Mucosa of descending colon (tissue), 3 donors: ENCODE results near the gene COL13A1. TPM values are rescaled to one million over a fixed set of nuclear protein-coding genes. Genes with fewer than 3 reads are reported as not detected.

Experiments
- ATAC-seq: fragments of 200-7000 bp; cut with Tn5 transposase; one replicate; pipeline ENCODE4 v1.9.1; 2020; ENCODE audit warnings: mild to moderate bottlenecking, moderate library complexity
- DNase-seq, 3 donors: peaks; one replicate each; pipeline ENCODE4 v3.0.0-alpha.2; 2020
- H3K36me3 ChIP-seq: fragments of 200-600 bp; one replicate; pipeline ENCODE4 v1.8.0; 2021; ENCODE audit warnings: low read depth, mild to moderate bottlenecking
- H3K4me1 ChIP-seq: fragments of 200-600 bp; one replicate; pipeline ENCODE4 v1.8.0; 2021; ENCODE audit warnings: low read depth, mild to moderate bottlenecking
- H3K4me3 ChIP-seq: fragments of 200-600 bp; one replicate; pipeline ENCODE4 v1.8.0; 2021; ENCODE audit warnings: mild to moderate bottlenecking
- H3K9me3 ChIP-seq: fragments of 200-600 bp; one replicate; pipeline ENCODE4 v1.8.0; 2021; ENCODE audit warnings: mild to moderate bottlenecking
- intact Hi-C, 2 donors: fragments of 100-400 bp; cut with DNase I in 1 of 2; cut with micrococcal nuclease in 1 of 2; formaldehyde crosslinking; loops; one replicate each; pipeline versions ENCODE4 v1.11.0 to v1.11.1; 2022; cut with DNase I, micrococcal nuclease
- total RNA-seq, 3 donors: library from RNA; stranded (reverse); fragmentation: NEBNext Ultra II Directional in 2 of 3; extraction: Animal tissue kit (Norgen Biotek cat#: 25700) in 2 of 3; gene quantifications; one replicate each; pipeline versions ENCODE4 v1.2.1 to v1.2.4, GENCODE V29; 2021 to 2023
- TF ChIP-seq, protein P1 (sequence below): fragments of 200-600 bp; IDR thresholded peaks from one replicate; pipeline ENCODE4 v1.8.0; 2022; ENCODE audit warnings: antibody characterized with exemption, mild to moderate bottlenecking
- donor health status: DM: no; HTN: no; CAD: no; lungs with moderate emphysema.
- donor health status: DM: no; HTN: no; CAD: no.
- donor health status: DM: no; HTN: yes; CAD: no.

The COL13A1 gene
- total RNA-seq, 3 donors from 2014 or later, result 1.0 to 2.3 (median 1.0) TPM

GRCh38 chr10:69817078-69817581, 15.4 kb downstream of the COL13A1 start:
- Histone ChIP-seq H3K4me3 (no peak overlapping the region), H3K9me3 (no peaks in the 10 kb centered on the region), H3K36me3 (no peaks in the 10 kb centered on the region), H3K4me1 (no peaks in the 10 kb centered on the region)
- ATAC-seq (no peak), DNase-seq (peak in 1 of 3 donors; percentile 10)
- intact Hi-C loops, result no loop called here
- TF ChIP-seq, protein P1, sequence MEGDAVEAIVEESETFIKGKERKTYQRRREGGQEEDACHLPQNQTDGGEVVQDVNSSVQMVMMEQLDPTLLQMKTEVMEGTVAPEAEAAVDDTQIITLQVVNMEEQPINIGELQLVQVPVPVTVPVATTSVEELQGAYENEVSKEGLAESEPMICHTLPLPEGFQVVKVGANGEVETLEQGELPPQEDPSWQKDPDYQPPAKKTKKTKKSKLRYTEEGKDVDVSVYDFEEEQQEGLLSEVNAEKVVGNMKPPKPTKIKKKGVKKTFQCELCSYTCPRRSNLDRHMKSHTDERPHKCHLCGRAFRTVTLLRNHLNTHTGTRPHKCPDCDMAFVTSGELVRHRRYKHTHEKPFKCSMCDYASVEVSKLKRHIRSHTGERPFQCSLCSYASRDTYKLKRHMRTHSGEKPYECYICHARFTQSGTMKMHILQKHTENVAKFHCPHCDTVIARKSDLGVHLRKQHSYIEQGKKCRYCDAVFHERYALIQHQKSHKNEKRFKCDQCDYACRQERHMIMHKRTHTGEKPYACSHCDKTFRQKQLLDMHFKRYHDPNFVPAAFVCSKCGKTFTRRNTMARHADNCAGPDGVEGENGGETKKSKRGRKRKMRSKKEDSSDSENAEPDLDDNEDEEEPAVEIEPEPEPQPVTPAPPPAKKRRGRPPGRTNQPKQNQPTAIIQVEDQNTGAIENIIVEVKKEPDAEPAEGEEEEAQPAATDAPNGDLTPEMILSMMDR, result no peak

- no peaks in the 10 kb centered on the region for H3K36me3 ChIP-seq
- intact Hi-C loops, result no loop called here
- no peaks in the 10 kb centered on the region for H3K4me1 ChIP-seq
- no peaks in the 10 kb centered on the region for H3K9me3 ChIP-seq
- DNase-seq (no peak), ATAC-seq (no peak)
- TF ChIP-seq, protein P1, result no peak
- no peak overlapping the region for H3K4me3 ChIP-seq
Observed at GRCh38 chr10:69818676-69819239, 17.1 kb downstream of the COL13A1 start.

- ATAC-seq (no peak), DNase-seq (no peak)
- Histone ChIP-seq H3K36me3 (no peaks in the 10 kb centered on the region), H3K9me3 (no peaks in the 10 kb centered on the region), H3K4me3 (no peak overlapping the region), H3K4me1 (no peaks in the 10 kb centered on the region)
- intact Hi-C loops, result no loop called here
- TF ChIP-seq, protein P1, result no peak
Observed at GRCh38 chr10:69819716-69820506, 18.2 kb downstream of the COL13A1 start.

GRCh38 chr10:69820817-69821216, 19.1 kb downstream of the COL13A1 start:
- no peaks in the 10 kb centered on the region for H3K9me3 ChIP-seq

GRCh38 chr10:69825604-69826003, 23.9 kb downstream of the COL13A1 start:
- DNase-seq (no peak), ATAC-seq (no peak)
- intact Hi-C loops, result no loop called here
- no peak overlapping the region for H3K4me3 ChIP-seq
- no peaks in the 10 kb centered on the region for H3K4me1 ChIP-seq
- TF ChIP-seq, protein P1, result no peak
- H3K36me3 ChIP-seq, result no peaks in the 10 kb centered on the region
- H3K9me3 ChIP-seq, result no peaks in the 10 kb centered on the region

More at GRCh38 chr10:69820817-69821216, 19.1 kb downstream of the COL13A1 start:
- ATAC-seq (no peak), DNase-seq (no peak)
- intact Hi-C loops, result no loop called here
- H3K4me1 ChIP-seq, result no peaks in the 10 kb centered on the region
- H3K4me3 ChIP-seq, result no peak overlapping the region
- TF ChIP-seq, protein P1, result no peak
- H3K36me3 ChIP-seq, result no peaks in the 10 kb centered on the region
